Measurements from ENCODE around the gene SESN1.

The SESN1 gene

GRCh38 chr6:108947114-108947854 is 147.4 kb downstream of the SESN1 start:
- Histone ChIP-seq H3K27ac (ENCODE audit: low read length) (no peak overlapping the region), H4K20me1 (ENCODE audit: insufficient read depth, low read length) (no peaks in the 10 kb centered on the region), H3K9ac (ENCODE audit: low read depth, low read length) (no peak overlapping the region), H3K4me1 (ENCODE audit: insufficient read depth, low read length) (peaks cover 21% of the 10 kb centered on the region), H3K4me3 (ENCODE audit: low read depth in 1 of 2, low read length in 2 of 2) (no peak overlapping the region), H2AFZ (ENCODE audit: low read depth, low read length) (no peak overlapping the region), H3K4me2 (ENCODE audit: insufficient read depth, low read length) (no peak overlapping the region), H3K79me2 (ENCODE audit: insufficient read depth, low read length) (no peaks in the 10 kb centered on the region), H3K36me3 (ENCODE audit: insufficient read depth, low read length) (no peaks in the 10 kb centered on the region), H3K27me3 (ENCODE audit: insufficient read depth, low read length, poor library complexity) (no peaks in the 10 kb centered on the region), H3K9me3 (ENCODE audit: insufficient read depth, low read length, severe bottlenecking) (no peaks in the 10 kb centered on the region)
- ATAC-seq (ENCODE audit: insufficient read depth, low read depth) (no peak), DNase-seq (no peak)
- TF ChIP-seq CTCF (IDR thresholded peaks at IDR 0.05; ENCODE audit: borderline replicate concordance, extremely low read depth, low read length, poor library complexity, severe bottlenecking) (no peak), EZH2 (IDR thresholded peaks at IDR 0.05; ENCODE audit: borderline replicate concordance, low read depth, low read length, severe bottlenecking) (no peak)

DNA sequence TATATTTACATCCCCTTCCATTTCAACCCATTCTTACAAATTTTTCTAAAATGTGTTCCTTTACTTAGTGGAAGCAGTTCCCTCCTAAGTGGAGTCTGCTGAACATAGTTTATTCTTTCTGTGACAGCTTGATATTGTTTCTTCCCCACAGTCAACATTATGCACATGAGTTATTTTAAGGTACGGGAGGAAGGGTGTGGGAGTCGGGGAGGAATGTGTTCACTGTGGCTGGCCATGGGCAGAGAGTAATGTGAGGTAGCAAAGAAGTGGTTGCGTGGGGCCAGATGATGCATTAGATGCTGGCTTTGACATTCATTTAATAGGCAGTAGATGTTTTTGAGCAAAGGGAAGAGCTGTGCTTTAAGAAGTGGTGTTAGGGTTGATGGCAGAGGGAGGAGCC is 148.0 kb downstream of the SESN1 start:
- H3K4me2 ChIP-seq (ENCODE audit: insufficient read depth, low read length) = no peak overlapping the region
- no peaks in the 10 kb centered on the region for H4K20me1 ChIP-seq (ENCODE audit: insufficient read depth, low read length)
- no peaks in the 10 kb centered on the region for H3K27me3 ChIP-seq (ENCODE audit: insufficient read depth, low read length, poor library complexity)
- H2AFZ ChIP-seq (ENCODE audit: low read depth, low read length) = no peak overlapping the region
- no peaks in the 10 kb centered on the region for H3K79me2 ChIP-seq (ENCODE audit: insufficient read depth, low read length)
- ATAC-seq (ENCODE audit: insufficient read depth, low read depth) = no peak
- no peak overlapping the region for H3K4me3 ChIP-seq (ENCODE audit: low read depth in 1 of 2, low read length in 2 of 2)
- H3K4me1 ChIP-seq (ENCODE audit: insufficient read depth, low read length) = peaks cover 27% of the 10 kb centered on the region
- H3K27ac ChIP-seq (ENCODE audit: low read length) = no peak overlapping the region
- no peaks in the 10 kb centered on the region for H3K36me3 ChIP-seq (ENCODE audit: insufficient read depth, low read length)
- no peak overlapping the region for H3K9ac ChIP-seq (ENCODE audit: low read depth, low read length)
- TF ChIP-seq EZH2 (IDR thresholded peaks at IDR 0.05; ENCODE audit: borderline replicate concordance, low read depth, low read length, severe bottlenecking) (no peak), CTCF (IDR thresholded peaks at IDR 0.05; ENCODE audit: borderline replicate concordance, extremely low read depth, low read length, poor library complexity, severe bottlenecking) (no peak)
- no peak for DNase-seq
- H3K9me3 ChIP-seq (ENCODE audit: insufficient read depth, low read length, severe bottlenecking) = no peaks in the 10 kb centered on the region

GRCh38 chr6:108945681-108946159 is 148.9 kb downstream of the SESN1 start:
- no peak overlapping the region for H3K4me2 ChIP-seq (ENCODE audit: insufficient read depth, low read length)
- no peaks in the 10 kb centered on the region for H3K79me2 ChIP-seq (ENCODE audit: insufficient read depth, low read length)
- no peaks in the 10 kb centered on the region for H4K20me1 ChIP-seq (ENCODE audit: insufficient read depth, low read length)
- H3K36me3 ChIP-seq (ENCODE audit: insufficient read depth, low read length) = no peaks in the 10 kb centered on the region
- no peak for ATAC-seq (ENCODE audit: insufficient read depth, low read depth)
- H3K27ac ChIP-seq (ENCODE audit: low read length) = no peak overlapping the region
- no peaks in the 10 kb centered on the region for H3K9me3 ChIP-seq (ENCODE audit: insufficient read depth, low read length, severe bottlenecking)
- no peak overlapping the region; the same call in 1 of the 2 replicates for H2AFZ ChIP-seq (ENCODE audit: low read depth, low read length)
- H3K27me3 ChIP-seq (ENCODE audit: insufficient read depth, low read length, poor library complexity) = no peaks in the 10 kb centered on the region
- H3K9ac ChIP-seq (ENCODE audit: low read depth, low read length) = no peak overlapping the region
- peaks cover 33% of the 10 kb centered on the region for H3K4me1 ChIP-seq (ENCODE audit: insufficient read depth, low read length)
- no peak for TF ChIP-seq EZH2 (IDR thresholded peaks at IDR 0.05; ENCODE audit: borderline replicate concordance, low read depth, low read length, severe bottlenecking)
- TF ChIP-seq CTCF (IDR thresholded peaks at IDR 0.05; ENCODE audit: borderline replicate concordance, extremely low read depth, low read length, poor library complexity, severe bottlenecking) = no peak
- no peak overlapping the region for H3K4me3 ChIP-seq (ENCODE audit: low read depth in 1 of 2, low read length in 2 of 2)
- no peak for DNase-seq

All from DND-41 (cell line).